Right kidney (tissue), 9 donors: Measurements from ENCODE around the gene ZNF181.
"Not testable (repeated sequence)": the region's sequence is repeated elsewhere in the genome, so short reads cannot be mapped to it uniquely, and the experiment has no call there.

Experiments used
- DNase-seq: peaks from one replicate; pipeline ENCODE4 v3.0.0-alpha.2; 2016
- long read RNA-seq, 8 donors: transcript quantifications; one replicate each; lab custom pipeline, GENCODE V29; 2026

Gene ZNF181
- long read RNA-seq, donor 1, full-length matches to known transcripts, result 2 of 2 reads
- long read RNA-seq, donor 1, partial matches to known transcripts, result 0 of 2 reads
- long read RNA-seq, donor 1, other reads (novel, unspliced or antisense), result 0 of 2 reads
- long read RNA-seq, donor 2, partial matches to known transcripts, result 0 of 2 reads
- long read RNA-seq, donor 2, other reads (novel, unspliced or antisense), result 0 of 2 reads
- long read RNA-seq, donor 3, partial matches to known transcripts, result 0 of 2 reads
- long read RNA-seq, donor 3, other reads (novel, unspliced or antisense), result 0 of 2 reads
- long read RNA-seq, donor 4, result 0 reads
- long read RNA-seq, donor 5, result 0 reads
- long read RNA-seq, donor 6, result 0 reads
- long read RNA-seq, donor 7, result 0 reads
- long read RNA-seq, donor 8, result 0 reads

DNA sequence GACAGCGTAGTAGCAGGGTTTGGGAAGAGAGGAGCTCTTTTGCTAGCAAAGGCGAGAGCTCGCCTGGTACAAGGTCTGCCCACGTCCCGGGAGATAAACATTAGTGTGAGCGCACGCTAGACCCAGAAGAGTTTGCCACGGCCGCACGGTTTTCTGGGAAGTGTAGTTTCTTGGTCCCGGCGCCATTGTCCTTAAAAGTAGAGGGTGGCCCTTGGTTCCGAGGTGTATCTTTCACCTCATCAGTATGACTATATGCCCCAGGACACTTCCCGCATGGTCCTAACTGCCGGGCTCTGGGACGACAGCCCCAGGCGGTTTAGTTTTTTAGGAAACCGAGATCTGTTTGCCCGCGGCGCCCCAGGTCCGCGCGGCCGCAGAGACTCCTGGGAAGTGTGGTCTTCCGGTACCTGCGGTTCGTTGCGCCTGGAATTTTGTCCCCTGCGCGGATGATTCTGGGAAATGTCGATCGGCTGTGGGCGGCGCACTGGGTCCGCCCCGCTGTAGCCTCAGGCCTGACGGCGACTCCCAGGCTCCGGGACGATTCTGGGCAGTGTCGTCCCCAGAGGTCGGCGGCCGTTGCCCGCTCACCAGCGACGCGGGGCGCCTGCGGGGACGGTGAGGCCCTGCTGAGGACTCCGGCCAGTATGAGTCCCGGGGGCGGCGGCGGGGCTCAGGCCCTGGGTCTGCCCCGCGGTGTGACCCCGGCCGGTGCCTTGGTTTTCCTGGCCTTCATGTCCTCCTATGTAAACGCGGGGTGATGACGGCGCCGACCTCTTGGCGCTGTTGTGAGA is at the start of gene ZNF181:
TSS of gene ZNF181 (plus strand) at position 498 of the 791 bp plus-strand sequence. CDS start 795 bp downstream, outside the sequence.
- peak; percentile 99 for DNase-seq

DNA sequence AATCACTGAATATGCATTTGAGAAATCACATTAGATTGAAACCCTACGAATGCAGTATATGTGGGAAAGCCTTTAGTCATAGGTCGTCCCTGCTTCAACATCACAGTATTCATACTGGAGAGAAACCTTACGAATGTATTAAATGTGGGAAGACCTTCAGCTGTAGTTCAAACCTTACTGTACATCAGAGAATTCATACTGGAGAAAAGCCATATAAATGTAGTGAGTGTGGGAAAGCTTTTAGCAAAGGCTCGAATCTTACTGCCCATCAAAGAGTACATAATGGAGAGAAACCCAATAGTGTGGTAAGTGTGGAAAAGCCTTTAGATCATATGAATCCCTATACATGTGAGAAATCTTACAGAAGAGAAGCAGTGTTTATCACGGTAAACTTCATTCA is 48.8 kb upstream of the ZNF181 start:
- DNase-seq, result not testable (repeated sequence)

DNA sequence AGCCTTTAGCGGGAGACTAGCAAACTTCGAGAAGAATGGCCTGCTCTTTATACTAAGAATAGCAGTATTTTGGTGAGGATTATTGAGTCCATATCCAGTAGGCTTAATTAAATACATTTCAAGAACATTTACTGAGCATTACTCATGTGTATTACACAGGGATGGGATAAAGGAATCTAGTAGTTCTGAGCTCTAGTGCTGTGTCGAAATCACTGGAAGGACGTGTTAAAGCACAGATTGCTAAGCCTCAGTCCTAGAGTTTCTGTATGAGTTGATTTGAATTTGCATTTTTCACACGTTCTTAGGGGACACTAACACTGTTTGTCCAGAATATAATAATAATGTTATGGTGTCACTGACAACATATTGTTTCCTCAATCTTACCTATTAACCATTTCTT is 47.6 kb upstream of the ZNF181 start:
- DNase-seq, result no peak

DNA sequence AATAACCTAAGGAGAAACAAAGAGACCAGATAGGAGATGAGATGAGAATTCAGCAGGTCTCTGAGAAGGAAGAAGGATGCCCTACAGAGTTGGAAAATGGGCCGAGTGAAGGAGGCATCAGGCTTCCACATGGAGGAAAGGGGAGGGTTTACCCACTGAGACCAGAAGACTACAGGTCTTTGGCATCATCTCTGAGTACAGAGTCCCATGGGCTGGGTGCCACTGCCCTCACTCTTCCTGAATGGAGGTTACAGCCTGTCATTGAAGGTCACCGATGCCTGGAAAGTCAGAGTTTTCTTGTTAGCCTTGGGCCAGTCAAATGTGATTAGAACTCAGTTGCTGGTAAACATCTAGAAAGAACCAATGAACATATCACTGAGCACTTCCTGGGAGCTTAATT is 46.7 kb upstream of the ZNF181 start:
- no peak for DNase-seq

DNA sequence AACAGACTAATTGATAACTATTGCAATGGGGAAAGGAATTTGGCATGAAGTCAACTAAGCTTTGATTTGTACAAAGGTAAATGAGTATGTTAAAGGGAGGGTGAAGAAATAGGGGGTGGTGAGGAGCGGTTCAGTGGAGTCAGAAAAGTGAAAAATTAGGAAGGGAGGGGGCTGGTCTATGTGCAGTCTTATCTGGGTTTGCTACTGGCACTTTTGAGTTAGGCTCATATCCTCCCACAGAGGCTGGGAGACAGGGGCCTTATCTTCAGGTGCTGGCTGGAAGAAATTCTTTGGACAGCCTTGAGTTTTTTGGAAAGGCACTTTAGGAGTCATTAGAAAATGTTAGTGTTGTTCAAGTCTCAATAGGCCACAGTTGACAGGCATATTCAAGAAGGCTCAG is 45.5 kb upstream of the ZNF181 start:
- DNase-seq, result no peak

DNA sequence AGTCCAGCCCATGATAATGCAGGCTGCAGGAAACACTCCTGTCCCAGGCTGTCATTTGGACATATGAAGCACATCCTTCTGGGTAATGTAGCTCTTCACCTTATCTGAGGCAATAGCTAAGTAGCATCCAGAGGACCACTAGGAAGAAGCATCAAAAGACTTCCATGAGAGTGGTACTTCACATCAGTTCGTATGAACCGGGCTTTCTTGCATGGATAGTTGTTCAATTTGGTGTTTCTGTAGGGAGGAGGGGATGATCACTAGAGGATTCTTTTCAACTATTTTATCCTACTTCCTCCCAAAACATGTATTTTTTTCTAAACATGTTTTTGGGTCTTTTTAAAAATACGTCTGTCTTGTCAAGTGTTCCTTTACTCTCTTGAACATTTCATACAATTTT is 43.7 kb upstream of the ZNF181 start:
- no peak for DNase-seq

DNA sequence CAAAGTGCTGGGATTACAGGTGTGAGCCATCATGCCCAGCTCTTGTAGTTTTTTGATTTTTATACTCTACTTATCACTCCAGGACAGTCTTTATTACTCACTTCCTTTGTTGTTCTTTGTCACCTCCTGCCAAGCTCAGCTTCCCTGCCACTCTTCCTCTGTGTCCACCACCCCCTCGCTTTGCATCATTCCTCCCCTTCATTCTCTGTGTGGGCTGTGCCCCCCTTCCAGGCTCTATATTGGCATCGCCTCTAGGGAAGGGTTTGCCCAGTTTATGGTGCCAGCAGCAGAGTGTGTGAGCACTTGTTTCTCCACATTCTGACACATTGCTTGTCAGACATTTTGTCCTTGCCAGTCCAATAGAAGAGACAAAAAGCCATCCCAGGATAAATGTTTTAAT is 41.5 kb upstream of the ZNF181 start:
- no peak for DNase-seq

DNA sequence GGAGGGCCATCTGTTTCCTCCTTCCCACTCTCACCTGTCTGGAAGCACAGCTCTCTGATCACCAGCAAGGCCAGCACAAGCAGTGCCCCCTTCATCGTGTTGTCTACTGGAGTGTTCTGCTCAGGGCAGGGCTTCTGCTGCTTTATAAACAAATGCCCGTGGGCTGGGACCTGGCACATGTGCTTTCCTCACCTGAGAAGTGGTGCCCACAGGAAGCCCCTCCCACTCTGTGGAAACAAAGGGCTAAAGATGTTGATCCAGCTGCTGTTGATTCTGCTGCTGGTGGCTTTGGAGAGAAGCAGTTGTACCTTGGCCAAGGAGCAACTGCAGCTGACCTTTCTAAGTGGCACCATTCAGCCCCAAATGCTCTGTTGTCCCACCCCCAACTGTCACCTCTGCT is 26.4 kb upstream of the ZNF181 start:
- no peak for DNase-seq

DNA sequence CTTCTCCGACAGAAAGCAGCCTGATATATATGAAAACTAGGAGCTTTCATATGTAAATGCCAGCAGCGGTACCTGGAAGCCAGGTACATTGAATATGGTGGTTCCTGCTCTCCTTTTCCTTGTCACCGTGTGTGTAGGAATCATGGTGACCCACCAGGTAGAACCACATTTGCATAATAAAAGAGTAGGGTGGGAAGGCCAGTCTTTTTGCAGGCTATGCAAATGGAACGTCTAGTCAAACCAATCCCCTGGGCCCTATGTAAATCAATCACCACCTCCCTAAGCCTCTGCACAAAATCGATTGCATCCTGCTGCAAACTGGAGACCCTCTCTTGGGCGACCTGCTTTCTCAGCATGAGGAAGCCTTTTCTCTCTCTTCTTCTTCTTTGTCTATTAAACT is 22.2 kb upstream of the ZNF181 start:
- DNase-seq, result no peak

DNA sequence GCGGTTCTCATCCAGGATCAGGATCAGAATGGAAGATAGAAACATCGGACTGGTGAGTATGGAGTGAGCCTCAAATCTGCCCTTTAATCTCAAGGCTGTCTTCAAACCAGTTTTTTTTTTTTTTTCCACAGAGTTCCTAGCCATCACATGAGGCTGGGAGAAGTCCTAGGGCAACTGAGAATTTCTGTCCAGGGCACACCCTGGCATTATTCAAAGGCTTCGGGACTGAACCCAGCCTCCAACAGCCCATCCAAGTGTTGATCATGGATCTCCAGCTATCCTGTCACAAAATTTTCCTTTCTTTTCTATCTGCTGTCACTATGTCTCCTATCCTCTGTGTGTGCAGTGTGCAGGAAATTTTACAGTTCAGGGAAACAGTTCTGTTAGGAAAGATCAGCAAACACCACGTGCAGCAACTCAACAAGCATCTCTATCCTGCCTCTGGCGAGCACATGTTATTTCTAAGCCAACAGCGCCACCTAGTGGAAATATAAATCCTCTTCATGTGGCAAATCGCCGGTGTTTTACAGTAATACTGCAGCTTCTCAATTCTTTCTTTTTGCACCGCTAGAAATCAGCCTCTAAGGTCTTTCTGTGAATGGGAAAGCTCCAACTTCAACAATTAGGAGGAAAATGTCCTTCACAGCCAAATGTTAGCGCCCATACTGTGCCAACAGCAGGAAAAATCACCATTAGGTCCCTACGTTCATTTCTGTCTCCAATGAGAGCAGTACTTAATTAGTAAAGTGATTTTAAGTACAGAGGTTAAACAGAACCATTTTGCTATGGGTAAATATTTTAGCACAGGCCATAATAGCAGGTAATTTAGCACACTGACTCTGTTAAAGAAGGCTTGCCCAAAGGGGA is 21.4 kb upstream of the ZNF181 start:
- DNase-seq, result no peak

DNA sequence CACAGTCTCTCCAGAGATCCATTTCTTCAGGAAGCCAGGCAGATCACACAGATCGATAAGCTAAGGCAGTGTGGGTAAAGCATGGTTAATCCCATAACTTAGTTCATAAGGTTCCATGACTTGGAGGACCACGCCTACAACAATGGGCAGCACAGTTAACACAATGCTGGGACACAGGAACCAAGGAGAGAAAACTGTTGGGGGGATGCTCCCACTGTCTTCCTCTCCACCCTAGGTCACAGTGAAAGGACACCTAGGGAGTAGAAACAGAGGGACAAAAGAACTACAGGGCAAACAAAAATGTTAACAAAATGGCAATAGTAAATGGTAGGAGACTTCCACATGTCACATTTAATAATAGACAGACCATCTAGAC is 20.8 kb upstream of the ZNF181 start:
- DNase-seq, result no peak

DNA sequence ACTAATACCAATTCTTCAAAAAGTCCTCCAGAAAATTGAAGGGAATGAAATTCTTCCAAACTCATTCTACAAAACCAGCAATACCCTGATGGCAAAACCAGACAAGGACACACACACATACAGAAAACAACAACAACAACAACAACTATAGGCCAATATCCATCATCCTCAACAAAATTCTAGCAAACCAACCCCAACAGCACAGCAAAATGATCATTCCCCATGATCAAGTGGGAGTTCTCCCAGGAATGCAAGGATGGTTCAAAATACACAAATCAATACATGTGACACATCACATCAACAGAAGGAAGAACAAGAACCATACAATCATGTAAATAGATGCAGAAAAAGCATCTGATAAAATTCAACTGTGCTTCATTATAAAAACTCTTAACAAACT is 18.7 kb upstream of the ZNF181 start:
- no peak for DNase-seq

DNA sequence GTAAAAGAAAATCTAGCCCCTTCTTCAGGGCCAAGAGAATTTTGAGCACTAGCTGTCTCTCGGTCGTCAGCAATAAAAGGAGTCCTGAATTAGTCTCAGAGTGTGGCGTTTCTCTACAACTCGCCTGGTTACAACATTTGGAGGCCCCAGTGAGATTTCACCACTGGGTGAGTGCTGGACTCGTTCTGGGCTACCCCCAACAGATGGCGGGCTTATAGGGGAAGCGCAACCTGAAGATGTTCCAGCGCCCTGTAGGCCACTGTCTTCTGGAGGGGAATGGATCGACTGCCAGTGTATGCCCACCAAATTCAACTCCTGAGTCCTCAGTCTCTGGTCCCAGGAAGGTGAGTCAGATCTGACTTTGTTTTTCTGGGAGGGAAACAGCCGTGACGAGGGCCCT is 11.7 kb upstream of the ZNF181 start:
- no peak for DNase-seq

DNA sequence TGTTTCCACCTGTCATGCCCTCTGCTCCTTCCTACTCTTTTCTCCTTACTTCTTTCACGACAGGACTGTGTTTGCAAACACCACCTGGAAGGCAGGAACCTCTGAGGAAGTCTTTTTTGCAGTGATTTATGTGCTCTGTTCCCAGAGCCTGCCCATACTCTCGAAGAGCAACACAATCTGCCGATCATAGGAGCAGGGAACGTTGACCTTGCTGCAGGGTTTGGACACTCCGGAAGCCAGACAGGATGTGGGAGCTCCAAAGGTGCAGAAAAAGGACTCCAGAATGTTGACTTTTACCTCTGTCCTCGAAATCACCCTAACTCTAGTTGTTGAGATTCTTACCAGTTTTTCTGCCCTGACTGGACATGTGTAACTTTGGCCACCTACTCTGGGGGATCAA is 8.6 kb upstream of the ZNF181 start:
- no peak for DNase-seq

DNA sequence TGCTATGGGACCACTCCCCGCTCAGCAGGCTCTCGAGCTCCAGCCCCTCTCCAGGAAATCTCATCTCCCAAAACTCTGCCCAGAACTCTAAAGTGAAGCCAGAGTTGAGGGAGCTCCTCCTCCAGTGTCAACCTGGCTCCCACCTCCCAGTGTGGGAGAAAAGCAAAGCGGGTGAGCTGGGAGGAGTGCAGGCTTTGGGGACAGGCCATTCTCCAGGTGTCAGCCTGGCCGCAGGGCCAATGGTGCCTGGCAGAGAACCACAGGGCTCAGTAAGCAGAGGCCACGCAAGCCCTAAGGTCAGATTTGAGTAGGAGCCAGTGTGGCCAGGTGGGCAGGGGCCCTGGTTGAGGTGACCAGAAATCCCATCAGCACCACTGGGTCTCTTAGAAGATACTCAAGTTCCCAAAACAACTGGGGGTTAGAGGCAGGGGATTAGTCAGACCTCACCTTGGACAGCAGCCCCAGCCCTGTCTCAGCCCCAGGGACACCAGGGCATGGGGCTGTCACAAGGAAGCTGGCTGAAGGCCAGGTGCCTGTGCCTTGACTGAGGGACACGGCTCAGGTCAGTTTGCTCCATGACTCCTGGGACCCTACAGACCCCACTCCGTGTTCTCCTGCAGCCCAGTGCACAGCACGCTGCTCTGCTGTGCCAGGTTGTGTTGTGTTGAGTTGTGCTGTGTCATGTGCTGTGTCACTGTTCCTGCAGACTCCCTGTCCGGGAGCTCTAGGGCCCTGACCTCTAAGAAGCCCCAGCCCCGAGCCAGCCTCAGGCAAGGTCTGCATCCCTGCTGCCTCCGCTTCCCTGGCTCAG is 2.8 kb upstream of the ZNF181 start:
- DNase-seq, result no peak

DNA sequence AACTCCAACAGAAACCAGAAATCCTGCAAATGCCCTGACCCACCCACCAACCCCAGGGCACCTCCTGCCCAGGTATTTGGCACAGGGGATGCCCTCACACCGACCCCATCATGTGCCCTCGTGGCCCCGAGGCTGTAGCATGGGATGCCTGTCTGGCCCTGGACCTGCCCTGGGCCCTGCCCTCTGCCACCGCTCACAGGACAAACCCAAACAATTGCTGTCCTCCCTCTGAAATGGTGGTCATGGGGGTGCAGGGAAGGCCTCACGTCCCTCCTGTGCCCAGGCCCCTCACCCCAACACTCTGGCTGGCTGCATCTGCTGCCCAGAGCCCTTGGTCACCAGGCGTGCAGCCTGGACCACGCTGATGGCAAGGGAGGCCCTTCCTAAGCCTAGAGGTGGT is 2.1 kb upstream of the ZNF181 start:
- no peak for DNase-seq

DNA sequence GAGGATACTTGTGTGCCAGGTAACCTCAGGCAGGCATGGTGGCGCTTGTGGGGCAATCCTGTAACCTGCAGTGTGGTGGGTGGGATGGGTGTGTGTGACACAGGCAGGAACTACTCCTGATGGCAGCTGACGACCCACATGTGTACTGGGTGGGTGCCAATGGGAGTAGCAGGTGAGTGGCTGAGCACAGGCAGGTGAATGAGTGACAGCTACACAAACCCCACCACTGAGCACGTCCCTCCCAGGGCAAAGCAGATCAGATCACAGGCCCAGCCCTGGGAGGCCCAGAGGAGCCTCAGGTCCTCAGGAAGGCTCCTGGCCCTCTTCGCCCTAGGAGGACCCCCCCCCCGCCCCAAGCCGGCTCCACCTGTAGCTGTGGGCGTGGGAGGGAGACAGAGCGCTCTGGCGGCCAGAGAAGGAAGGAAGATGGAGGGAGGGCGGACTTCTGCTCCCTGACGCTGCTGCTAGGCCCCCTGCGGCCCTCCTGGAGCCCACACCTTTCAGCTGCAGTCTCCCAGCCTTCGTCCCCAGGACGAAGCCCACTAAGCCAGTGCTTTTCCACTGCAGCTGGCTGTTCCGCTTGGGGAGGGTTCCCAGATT is 1.3 kb upstream of the ZNF181 start:
- peak; percentile 49 for DNase-seq

DNA sequence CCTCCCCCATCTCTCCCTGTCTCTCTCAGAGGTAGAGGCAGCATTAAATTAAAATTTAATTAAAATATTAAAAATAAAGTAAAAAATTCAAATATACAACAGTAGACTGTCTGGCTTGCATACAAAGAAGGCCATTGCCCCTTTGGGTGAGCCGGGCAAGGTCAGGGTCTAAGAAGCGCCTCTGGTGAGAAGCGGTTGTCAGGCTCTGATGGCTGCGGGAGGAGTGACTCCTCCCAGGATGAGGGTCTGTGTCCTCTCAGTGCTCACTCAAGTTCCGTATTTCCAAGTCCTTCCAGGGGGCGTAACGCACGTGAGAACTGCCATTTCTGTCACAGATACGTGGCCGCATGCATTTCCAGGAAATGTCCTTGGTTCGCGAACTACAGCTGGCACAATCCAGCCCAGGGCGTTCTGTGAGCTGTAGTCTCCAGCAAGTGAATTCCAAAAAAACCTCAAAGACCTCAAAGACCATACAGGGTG is 737 bp upstream of the ZNF181 start:
- DNase-seq, result no peak

DNA sequence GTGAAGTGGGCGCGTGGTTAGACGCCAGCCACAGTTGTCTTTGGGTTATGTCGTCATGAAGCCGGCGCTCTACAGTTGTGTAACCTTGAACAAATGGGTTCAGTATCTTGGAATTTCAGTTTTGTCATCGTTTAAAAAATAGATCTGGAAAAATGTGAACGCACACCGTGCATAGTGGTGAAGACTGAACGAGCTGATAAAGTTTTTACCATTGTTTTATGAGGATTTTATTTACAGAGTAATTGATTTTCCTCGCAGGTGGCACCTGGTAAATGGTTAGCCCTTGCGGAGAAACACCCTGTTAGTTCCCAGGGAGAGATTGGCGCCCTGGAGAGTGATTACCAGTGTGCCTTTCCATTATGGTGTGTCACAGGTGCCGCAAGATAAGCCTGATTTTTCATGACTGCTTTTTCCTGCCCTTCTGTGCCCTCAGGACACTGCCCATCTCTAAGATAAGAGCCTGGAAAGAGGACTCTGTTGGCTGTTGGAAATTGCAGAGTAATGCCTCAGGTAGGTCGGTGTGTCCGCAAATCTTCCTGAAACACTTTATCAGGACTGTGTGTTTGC is 577 bp downstream of the ZNF181 start:
- no peak for DNase-seq

DNA sequence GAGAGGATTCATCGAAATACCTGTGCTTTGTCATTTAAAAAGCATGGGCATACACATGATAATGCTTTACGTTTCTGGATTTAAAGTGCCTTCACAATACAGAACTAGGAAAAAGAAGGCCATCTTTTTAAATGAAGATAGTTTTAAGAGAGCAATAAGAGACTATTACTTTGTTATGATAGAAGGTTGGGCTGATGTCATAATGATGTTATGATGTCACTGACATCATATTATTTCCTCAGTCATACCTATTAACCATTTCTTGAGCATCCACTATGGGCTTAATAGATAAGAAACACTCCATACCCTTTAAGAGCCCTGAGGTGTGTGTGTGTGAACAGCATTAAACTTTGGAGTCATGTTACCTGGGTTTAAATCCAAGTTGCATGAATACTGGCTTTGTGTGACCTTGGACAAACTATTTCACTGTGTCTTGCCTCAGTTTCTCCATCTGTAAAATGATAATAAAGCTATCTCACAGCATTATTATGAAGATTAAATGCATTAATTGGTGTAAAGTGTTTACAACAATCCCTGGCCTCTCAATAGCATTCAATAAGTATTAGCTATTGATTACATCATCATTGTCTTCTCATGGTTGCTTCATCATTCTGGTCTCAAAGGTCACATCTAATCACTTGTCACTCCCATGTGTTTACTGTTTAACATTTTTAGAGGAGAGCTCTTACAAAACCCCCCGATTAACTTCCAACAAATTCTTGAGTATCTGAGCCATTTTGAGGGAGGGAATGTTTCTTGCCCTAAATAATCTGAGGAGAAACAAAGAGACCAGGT is 11.1 kb downstream of the ZNF181 start:
- no peak for DNase-seq
